ENCODE measurements around the gene CYB5A.
"Not testable (repeated sequence)": the region's sequence is repeated elsewhere in the genome, so short reads cannot be mapped to it uniquely, and the experiment has no call there.

The CYB5A gene

DNA sequence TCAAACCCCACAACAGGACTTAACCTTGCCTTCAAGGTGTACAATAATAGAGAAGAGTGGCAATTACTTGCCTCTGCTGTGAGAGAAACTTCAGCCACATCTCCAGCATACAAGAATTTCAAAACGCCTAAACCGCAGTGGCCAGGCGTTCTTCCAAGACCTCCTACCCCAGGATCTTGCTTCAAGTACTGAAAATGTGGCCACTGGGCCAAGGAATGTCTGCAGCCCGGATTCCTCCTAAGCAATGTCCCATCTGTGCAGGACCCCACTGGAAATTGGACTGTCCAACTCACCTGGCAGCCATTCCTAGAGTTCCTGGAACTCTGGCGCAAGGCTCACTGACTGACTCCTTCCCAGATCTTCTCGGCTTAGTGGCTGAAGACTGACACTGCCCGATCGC is 2.8 kb upstream of the CYB5A start:
- DNase-seq (ENCODE audit: low spot score), result no peak

- not testable (repeated sequence) for DNase-seq (ENCODE audit: low spot score)
Observed at GRCh38 chr18:74292982-74293381, 1.2 kb upstream of the CYB5A start.

GRCh38 chr18:74292541-74292858 is 737 bp upstream of the CYB5A start:
- no peak for DNase-seq (ENCODE audit: low spot score)

DNA sequence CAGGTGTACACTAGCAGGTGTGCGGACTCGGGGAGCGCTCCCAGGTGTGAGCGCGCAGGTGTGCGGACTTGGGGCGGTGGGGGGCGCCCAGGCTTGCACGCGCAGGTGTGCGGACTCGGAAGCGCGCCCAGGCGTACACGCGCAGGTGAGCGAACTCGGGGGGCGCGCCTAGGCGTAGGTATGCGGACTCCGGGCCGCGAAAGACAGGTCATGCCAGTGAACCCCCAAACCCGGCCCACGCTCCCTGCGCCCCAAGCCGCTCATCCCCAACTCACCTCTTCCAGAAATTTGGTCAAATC is 342 bp downstream of the CYB5A start:
- no peak for DNase-seq (ENCODE audit: low spot score)

DNA sequence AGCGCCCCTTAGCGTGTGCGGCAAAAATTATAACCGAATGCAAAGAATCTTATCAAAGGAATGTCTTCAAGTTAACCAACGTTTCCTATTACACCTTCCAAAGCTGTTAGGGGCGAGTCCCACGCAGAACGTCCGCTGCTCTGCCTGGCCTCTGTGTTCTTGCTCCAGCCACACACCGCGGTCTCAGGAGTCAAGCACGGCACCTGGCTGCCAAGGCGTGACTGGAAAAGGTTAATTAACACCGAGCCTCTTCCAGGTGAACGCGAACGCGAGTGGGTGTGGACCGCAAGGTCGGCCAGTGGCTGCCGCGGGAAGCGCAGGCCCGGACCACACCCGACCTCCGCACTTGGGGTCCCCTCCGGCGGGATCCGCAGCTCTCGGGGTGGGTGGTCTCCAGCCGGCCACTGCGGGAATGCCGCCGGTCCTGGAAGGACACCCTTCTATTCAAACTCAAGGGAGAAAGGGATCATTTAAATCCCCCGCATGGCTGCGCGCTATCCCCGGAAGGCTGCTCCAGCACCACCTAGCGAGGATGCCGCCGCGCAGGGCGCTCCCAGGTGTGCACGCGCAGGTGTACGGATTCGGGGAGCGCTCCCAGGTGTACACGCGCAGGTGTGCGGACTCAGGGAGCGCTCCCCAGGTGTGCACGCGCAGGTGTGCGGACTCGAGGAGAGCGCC is 830 bp downstream of the CYB5A start:
- DNase-seq (ENCODE audit: low spot score), result no peak

- DNase-seq (ENCODE audit: low spot score), result no peak
Observed at GRCh38 chr18:74290021-74290420, 1.7 kb downstream of the CYB5A start.

DNA sequence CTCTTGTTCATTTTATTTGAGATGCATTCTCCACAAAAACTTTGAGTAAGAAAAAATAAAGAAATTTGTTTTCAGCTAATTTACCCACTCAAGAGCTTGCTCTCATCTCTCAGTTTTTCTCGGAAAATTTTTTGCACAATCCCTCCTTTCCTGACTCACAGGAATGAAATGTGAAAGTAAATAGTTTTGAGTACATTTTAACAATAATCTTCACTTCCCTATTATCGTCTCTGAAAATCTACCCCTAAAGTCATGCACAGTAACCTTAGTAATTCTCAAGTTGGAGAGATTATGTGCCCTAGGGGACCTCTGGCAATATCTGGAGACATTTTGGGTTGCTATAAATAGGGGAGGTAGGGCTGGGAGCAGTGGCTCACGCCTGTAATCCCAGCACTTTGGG is 2.6 kb downstream of the CYB5A start:
- DNase-seq (ENCODE audit: low spot score), result no peak

GRCh38 chr18:74288730-74289129 is 3.0 kb downstream of the CYB5A start:
- DNase-seq (ENCODE audit: low spot score), result peak; percentile 50

GRCh38 chr18:74288041-74288440 is 3.7 kb downstream of the CYB5A start:
- no peak for DNase-seq (ENCODE audit: low spot score)

GRCh38 chr18:74286856-74287255 is 4.9 kb downstream of the CYB5A start:
- no peak for DNase-seq (ENCODE audit: low spot score)

GRCh38 chr18:74286106-74286855 is 5.5 kb downstream of the CYB5A start:
- DNase-seq (ENCODE audit: low spot score), result no peak

GRCh38 chr18:74285583-74285982 is 6.2 kb downstream of the CYB5A start:
- not testable (repeated sequence) for DNase-seq (ENCODE audit: low spot score)

- no peak for DNase-seq (ENCODE audit: low spot score)
Observed at GRCh38 chr18:74284980-74285355, 6.8 kb downstream of the CYB5A start.

- DNase-seq (ENCODE audit: low spot score), result no peak
Observed at GRCh38 chr18:74284191-74284979, 7.4 kb downstream of the CYB5A start.

DNA sequence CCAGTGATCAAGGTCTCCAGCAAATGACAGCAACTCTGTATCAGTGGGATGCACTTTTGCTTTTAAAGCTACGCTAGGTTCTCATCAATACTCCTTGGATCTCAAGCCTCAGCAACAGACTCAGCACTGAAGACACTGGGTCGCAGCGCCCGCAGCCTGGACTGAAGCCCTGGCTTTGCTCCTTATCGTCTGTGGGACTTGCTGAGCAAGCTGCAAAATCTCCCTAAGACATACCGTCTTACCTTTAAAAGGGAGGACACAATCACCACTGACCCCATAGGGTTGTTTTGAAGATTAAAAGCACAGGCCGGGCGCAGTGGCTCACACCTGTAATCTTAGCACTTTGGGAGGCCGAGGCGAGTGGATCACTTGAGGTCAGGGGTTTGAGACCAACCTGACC is 8.1 kb downstream of the CYB5A start:
- no peak for DNase-seq (ENCODE audit: low spot score)

GRCh38 chr18:74282755-74283554 is 8.8 kb downstream of the CYB5A start:
- no peak for DNase-seq (ENCODE audit: low spot score)

DNA sequence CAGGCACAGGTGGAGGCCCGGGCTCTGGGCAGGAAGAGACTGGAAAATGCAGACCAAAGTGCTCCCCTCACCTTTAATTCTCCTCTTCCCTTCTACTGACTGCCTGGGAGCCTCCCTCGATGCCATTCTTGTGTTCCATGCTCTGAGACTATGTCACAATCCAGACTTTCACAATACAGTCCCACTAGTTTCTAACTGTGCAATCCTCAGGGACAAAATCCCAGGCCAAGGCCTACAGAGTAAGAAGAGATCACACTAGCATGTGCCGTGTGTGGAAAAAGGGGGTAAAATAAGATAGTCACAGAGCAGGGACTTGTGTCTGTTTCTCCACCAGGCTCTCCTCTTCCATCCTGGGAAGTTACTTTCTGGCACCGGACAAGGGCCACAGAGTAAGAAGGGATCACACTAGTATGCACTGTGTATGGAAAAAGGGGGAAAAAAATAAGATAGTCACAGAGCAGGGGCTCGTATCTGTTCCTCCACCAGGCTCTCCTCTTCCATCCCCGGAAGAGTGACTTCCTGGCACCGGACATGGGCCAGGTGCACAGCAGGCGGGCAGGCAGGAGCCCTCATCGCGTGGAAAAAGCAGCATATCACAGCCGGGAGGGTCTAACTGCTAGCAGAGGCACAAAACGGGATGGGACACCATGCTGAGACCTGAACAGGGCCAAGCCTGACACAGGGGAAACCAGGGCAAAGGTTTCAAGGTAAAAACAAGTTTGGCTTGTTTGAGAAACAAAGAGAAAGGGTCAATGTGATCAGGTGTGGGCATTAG is 9.6 kb downstream of the CYB5A start:
- peak; percentile 59 for DNase-seq (ENCODE audit: low spot score)

DNA sequence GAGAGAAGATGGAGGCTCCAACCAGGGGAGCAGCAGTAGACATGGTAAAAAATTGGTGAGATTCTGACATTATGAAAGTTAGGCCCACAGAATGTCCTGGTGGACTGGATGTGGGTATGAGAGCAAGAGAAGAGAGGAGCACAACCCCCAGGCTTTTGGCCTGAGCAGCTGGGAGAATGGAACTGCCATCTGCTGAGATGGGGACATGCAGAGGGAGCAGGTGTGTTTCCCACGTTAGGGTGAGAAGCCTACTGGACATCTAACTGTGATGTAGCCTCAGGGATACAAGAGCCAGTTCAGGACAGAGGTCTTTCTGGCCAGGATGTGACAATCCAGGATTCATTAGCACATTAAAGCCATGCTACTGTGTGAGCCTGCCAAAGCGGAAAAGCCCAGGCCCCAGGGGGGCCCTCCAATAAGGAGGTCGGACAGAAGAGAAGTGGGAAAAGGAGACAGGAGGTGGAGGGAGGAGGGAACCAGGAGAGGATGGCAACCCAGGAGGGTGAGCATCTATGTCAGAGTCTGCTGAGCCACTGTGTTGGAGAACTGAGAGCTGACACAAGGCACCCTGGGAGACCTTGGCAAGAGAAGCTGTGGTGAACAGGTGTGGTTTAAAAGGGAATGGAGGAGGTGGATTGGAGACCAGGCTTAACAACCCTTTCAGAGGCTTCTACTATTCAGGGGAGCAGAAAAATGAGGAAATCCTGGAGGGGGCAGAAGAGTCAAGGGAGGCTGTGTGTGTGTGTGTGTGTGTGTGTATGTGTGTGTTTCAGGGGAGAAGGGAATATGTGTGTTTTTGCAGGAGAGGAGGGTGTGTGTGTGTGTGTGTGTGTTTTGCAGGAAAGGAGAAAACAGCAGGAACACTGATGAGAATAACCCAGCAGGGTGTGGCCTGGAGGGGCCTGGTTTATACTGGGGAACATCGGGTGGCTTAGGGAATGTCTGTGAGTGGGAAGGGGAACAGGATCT is 10.5 kb downstream of the CYB5A start:
- DNase-seq (ENCODE audit: low spot score), result no peak

GRCh38 chr18:74278983-74279382 is 12.8 kb downstream of the CYB5A start:
- no peak for DNase-seq (ENCODE audit: low spot score)

- DNase-seq (ENCODE audit: low spot score), result no peak
Observed at GRCh38 chr18:74278058-74278457, 13.7 kb downstream of the CYB5A start.

GRCh38 chr18:74277296-74277695 is 14.5 kb downstream of the CYB5A start:
- no peak for DNase-seq (ENCODE audit: low spot score)

Measured in AG20443 (cell line).